OCI-LY7 (cell line): ENCODE results near the gene GSG1L2. TPM values are rescaled to one million over a fixed set of nuclear protein-coding genes. Genes with fewer than 3 reads are reported as not detected.

ENCODE experiments used
- BruUV-seq: library from RNA; stranded (reverse); fragments of 400-500 nt; replicated peaks from 2 replicates; lab custom pipeline; 2021; lab: Mats Ljungman, UMichigan
- CTCF ChIA-PET: fragments of 300-600 bp; sonication (Branson Sonifier 250); formaldehyde crosslinking; loops from one replicate; lab custom pipeline; 2022; ENCODE audit warnings: antibody characterized with exemption; ENCODE audit not compliant: unreplicated experiment; lab: Charles Lee
- POLR2A ChIA-PET: fragments of 300-600 bp; sonication (Branson Sonifier 250); formaldehyde crosslinking; loops from one replicate; lab custom pipeline; 2022; ENCODE audit warnings: antibody characterized with exemption; lab: Charles Lee
- DNase-seq: peaks from one replicate; pipeline ENCODE4 v3.0.0-alpha.2; 2015; ENCODE audit warnings: low spot score
- H2AFZ ChIP-seq: fragments of 200-600 bp; sonication (generic), shearing (Covaris generic); 2 replicates; pipeline ENCODE4 v1.6.1; 2014; ENCODE audit warnings: mild to moderate bottlenecking, antibody characterized with exemption, low read length, moderate library complexity
- H3K27ac ChIP-seq: fragments of 200-600 bp; sonication (generic); 2 replicates; pipeline ENCODE4 v1.5.1; 2014; ENCODE audit warnings: mixed run types, low read depth, mild to moderate bottlenecking, moderate library complexity, low read length, inconsistent platforms; ENCODE audit not compliant: poor library complexity, severe bottlenecking
- H3K36me3 ChIP-seq: fragments of 200-600 bp; sonication (generic); 2 replicates; pipeline ENCODE4 v1.6.1; 2014; ENCODE audit warnings: mild to moderate bottlenecking, antibody characterized with exemption, low read length, moderate library complexity, mixed read lengths; ENCODE audit not compliant: insufficient read depth
- H3K4me1 ChIP-seq: fragments of 200-600 bp; sonication (generic); 2 replicates; pipeline ENCODE4 v1.5.1; 2014; ENCODE audit warnings: mild to moderate bottlenecking, low read length; ENCODE audit not compliant: insufficient read depth, poor library complexity, severe bottlenecking
- H3K4me2 ChIP-seq: fragments of 200-600 bp; sonication (generic); 2 replicates; pipeline ENCODE4 v1.6.1; 2014; ENCODE audit warnings: mild to moderate bottlenecking, low read length
- H3K4me3 ChIP-seq: fragments of 200-600 bp; sonication (generic); 2 replicates; pipeline ENCODE4 v1.5.1; 2014; ENCODE audit warnings: mild to moderate bottlenecking, low read depth, low read length; ENCODE audit not compliant: poor library complexity, severe bottlenecking
- H3K79me2 ChIP-seq: fragments of 200-600 bp; sonication (generic); 2 replicates; pipeline ENCODE4 v1.6.1; 2016; ENCODE audit warnings: low read depth, mild to moderate bottlenecking, low read length, moderate library complexity, mixed read lengths; ENCODE audit not compliant: insufficient read depth
- H3K9me2 ChIP-seq: fragments of 200-600 bp; sonication (generic); 2 replicates; pipeline ENCODE4 v1.6.1; 2016; ENCODE audit warnings: mild to moderate bottlenecking, low read length, mixed read lengths; ENCODE audit not compliant: insufficient read depth
- H3K9me3 ChIP-seq: fragments of 200-600 bp; sonication (generic); 2 replicates; pipeline ENCODE4 v1.6.1; 2014; ENCODE audit warnings: mild to moderate bottlenecking, mixed run types, low read length, mixed read lengths
- H4K20me1 ChIP-seq: fragments of 200-600 bp; sonication (generic); 2 replicates; pipeline ENCODE4 v1.6.1; 2014; ENCODE audit warnings: mild to moderate bottlenecking, antibody characterized with exemption, low read length, moderate library complexity, mixed read lengths; ENCODE audit not compliant: insufficient read depth
- EZH2phosphoT487 ChIP-seq: fragments of 200-600 bp; sonication (generic); IDR thresholded peaks from 2 replicates; pipeline ENCODE4 v1.6.1; 2018; ENCODE audit warnings: low read depth, borderline replicate concordance, mild to moderate bottlenecking, mixed run types, antibody characterized with exemption, low read length, moderate library complexity, mixed read lengths
- intact Hi-C: fragments of 100-400 bp; cut with micrococcal nuclease; formaldehyde crosslinking; loops from one replicate; pipeline ENCODE4 v1.10.0; 2022; ENCODE audit not compliant: unreplicated experiment
- total RNA-seq, 2 experiments: library from RNA; depleted of rRNA in 1 of 2; stranded (reverse); fragments of >200 nt in 1 of 2; shearing (Covaris generic) in 1 of 2; gene quantifications; 2 replicates each; pipeline ENCODE4 v1.2.3, GENCODE V29; 2014 to 2022
- TF ChIP-seq, protein P1 (sequence below): fragments of 200-600 bp; sonication (generic); conservative IDR thresholded peaks from 2 replicates; pipeline ENCODE4 v1.5.1; 2014; ENCODE audit warnings: mild to moderate bottlenecking, antibody characterized with exemption, low read length, moderate library complexity, mixed read lengths

GSG1L2 gene
- total RNA-seq, 2 experiments from 2014 or later: not detected

DNA sequence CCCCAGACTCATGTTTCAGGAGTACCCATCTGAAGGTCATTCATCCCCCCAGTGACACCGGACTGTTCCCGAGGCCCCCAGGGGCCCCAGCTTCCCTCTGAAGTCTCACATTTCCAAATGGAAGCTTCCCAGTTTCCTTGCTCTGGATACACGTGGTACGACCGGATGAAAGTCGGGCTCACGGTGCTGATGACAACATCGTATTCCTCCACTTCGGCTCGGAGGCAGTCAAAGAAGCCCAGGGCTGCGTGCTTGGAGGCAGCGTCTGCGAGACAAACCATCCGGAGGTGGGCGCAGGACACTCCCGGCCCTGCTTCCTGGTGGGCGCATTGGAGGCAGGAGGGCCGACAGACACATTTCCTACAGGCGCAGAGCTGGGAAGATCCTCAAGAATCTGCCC lies 49.2 kb downstream of the GSG1L2 start:
- Histone ChIP-seq H3K36me3 (no peaks in the 10 kb centered on the region), H3K79me2 (no peaks in the 10 kb centered on the region), H4K20me1 (no peaks in the 10 kb centered on the region), H3K4me1 (no peaks in the 10 kb centered on the region), H3K9me2 (no peaks in the 10 kb centered on the region), H3K4me3 (no peak overlapping the region), H3K4me2 (no peak overlapping the region), H2AFZ (no peak overlapping the region), H3K27ac (no peak overlapping the region), H3K9me3 (no peaks in the 10 kb centered on the region)
- ChIA-PET POLR2A (no interaction called here), CTCF (no interaction called here)
- no peak for DNase-seq
- TF ChIP-seq, protein P1, sequence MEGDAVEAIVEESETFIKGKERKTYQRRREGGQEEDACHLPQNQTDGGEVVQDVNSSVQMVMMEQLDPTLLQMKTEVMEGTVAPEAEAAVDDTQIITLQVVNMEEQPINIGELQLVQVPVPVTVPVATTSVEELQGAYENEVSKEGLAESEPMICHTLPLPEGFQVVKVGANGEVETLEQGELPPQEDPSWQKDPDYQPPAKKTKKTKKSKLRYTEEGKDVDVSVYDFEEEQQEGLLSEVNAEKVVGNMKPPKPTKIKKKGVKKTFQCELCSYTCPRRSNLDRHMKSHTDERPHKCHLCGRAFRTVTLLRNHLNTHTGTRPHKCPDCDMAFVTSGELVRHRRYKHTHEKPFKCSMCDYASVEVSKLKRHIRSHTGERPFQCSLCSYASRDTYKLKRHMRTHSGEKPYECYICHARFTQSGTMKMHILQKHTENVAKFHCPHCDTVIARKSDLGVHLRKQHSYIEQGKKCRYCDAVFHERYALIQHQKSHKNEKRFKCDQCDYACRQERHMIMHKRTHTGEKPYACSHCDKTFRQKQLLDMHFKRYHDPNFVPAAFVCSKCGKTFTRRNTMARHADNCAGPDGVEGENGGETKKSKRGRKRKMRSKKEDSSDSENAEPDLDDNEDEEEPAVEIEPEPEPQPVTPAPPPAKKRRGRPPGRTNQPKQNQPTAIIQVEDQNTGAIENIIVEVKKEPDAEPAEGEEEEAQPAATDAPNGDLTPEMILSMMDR: no peak
- TF ChIP-seq EZH2phosphoT487: no peak
- intact Hi-C loops: no loop called here
- no TSS peak for BruUV-seq

DNA sequence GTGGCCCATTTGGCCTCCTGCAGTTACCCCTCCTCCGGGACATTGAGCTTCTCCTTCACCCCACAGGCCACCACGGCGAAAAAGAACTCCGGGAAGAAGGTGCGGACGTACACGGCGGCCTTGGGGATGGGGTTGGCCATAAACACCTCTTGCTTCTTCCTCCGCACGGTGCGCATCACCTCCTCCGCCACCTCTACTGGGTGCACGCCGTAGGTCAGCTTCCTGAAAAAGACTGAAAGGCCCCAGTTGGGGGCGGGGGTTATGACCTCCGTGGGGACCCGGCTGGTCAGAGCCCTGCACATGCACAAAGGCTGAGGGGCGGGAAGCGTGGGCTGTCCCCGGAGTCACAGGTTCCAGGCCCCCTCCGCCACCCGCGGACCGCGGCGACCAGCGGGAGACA lies 50.4 kb downstream of the GSG1L2 start:
- ChIA-PET CTCF (no interaction called here), POLR2A (no interaction called here)
- H2AFZ ChIP-seq: no peak overlapping the region
- H3K79me2 ChIP-seq: no peaks in the 10 kb centered on the region
- intact Hi-C loops: no loop called here
- H3K36me3 ChIP-seq: no peaks in the 10 kb centered on the region
- H4K20me1 ChIP-seq: no peaks in the 10 kb centered on the region
- no peaks in the 10 kb centered on the region for H3K9me3 ChIP-seq
- no peak for TF ChIP-seq EZH2phosphoT487
- TF ChIP-seq, protein P1: no peak
- BruUV-seq: no TSS peak
- H3K4me1 ChIP-seq: no peaks in the 10 kb centered on the region
- H3K4me3 ChIP-seq: no peak overlapping the region
- H3K4me2 ChIP-seq: no peak overlapping the region
- no peaks in the 10 kb centered on the region for H3K9me2 ChIP-seq
- H3K27ac ChIP-seq: no peak overlapping the region
- no peak for DNase-seq

DNA sequence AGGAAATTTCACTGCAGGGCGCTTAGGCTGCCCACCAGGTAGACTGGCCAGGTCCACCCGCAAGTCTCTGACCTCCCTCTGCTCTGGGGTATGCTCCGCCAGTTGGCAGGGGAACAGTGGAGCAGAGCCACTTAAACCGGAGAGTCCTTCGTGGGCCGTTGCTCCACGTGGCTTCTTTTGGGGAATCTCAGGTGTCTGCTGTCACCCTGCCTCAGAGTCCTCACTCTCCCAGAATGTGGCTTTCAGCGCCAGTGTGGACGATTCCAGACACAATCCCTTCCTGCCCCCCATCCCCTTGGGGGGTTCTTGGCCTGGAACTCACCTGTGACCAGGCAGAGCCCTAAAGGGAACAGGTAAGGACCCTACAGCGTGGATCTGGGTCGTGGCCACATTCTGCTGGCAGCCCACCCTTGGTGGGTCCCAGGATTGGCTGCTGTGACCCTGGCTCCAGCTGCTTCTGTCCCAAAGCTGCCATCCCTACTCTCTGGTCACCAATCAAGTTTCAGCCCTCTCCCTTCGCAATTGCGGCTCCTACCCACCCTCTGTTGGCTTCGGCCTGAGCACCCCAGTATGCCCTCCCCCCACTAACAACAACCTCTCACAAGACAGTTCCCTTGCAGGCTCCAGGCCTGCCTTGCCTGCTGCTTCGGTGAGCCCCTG lies 52.7 kb downstream of the GSG1L2 start:
- Histone ChIP-seq H3K9me2 (no peaks in the 10 kb centered on the region), H3K4me1 (no peaks in the 10 kb centered on the region), H3K27ac (no peak overlapping the region), H3K4me2 (no peak overlapping the region), H3K36me3 (no peaks in the 10 kb centered on the region), H3K4me3 (no peak overlapping the region), H2AFZ (no peak overlapping the region), H3K79me2 (no peaks in the 10 kb centered on the region), H4K20me1 (no peaks in the 10 kb centered on the region), H3K9me3 (no peaks in the 10 kb centered on the region)
- DNase-seq: no peak
- ChIA-PET POLR2A (no interaction called here), CTCF (interaction anchor here (1.2 kb wide), 1 partner anchor 9 kb away, joined by 3 read pairs; no protein-coding TSS in a partner anchor)
- TF ChIP-seq, protein P1: no peak
- no peak for TF ChIP-seq EZH2phosphoT487
- intact Hi-C loops: no loop called here
- BruUV-seq: no TSS peak
